Mesendoderm (in vitro differentiated cells): Measurements from ENCODE around the gene CRACDL.

Experiments used
- DNase-seq: peaks from one replicate; pipeline ENCODE4 v3.0.0; 2013
- H2AK5ac ChIP-seq: 2 replicates; pipeline ENCODE4 v1.6.1; 2013; ENCODE audit warnings: low read length, inconsistent platforms
- H2BK120ac ChIP-seq: 2 replicates; pipeline ENCODE4 v1.6.1; 2013; ENCODE audit warnings: low read depth, mild to moderate bottlenecking, low read length, moderate library complexity, mixed read lengths
- H2BK15ac ChIP-seq: replicated peaks from 2 replicates; pipeline ENCODE4 v1.6.1; 2013; ENCODE audit warnings: low read depth, mild to moderate bottlenecking, moderate library complexity
- H2BK5ac ChIP-seq: 2 replicates; pipeline ENCODE4 v1.6.1; 2013; ENCODE audit warnings: low read length, inconsistent platforms
- H3K18ac ChIP-seq: 2 replicates; pipeline ENCODE4 v1.6.1; 2013; ENCODE audit warnings: mild to moderate bottlenecking, low read length, mixed read lengths
- H3K23ac ChIP-seq: one replicate; pipeline ENCODE4 v1.6.1; 2013; ENCODE audit warnings: low read length
- H3K27ac ChIP-seq: 2 replicates; pipeline ENCODE4 v1.5.1; 2013; ENCODE audit warnings: low read depth, mild to moderate bottlenecking, inconsistent platforms, low read length, moderate library complexity
- H3K27me3 ChIP-seq: 2 replicates; pipeline ENCODE4 v1.6.1; 2013; ENCODE audit warnings: low read length, control low read depth, mild to moderate bottlenecking, inconsistent platforms; ENCODE audit not compliant: insufficient read depth, poor library complexity
- H3K36me3 ChIP-seq: 2 replicates; pipeline ENCODE4 v1.6.1; 2013; ENCODE audit warnings: low read length, inconsistent platforms; ENCODE audit not compliant: control insufficient read depth, insufficient read depth
- H3K4ac ChIP-seq: one replicate; pipeline ENCODE4 v1.6.1; 2013; ENCODE audit warnings: low read depth, mild to moderate bottlenecking, low read length, moderate library complexity
- H3K4me1 ChIP-seq: 2 replicates; pipeline ENCODE4 v1.6.1; 2013; ENCODE audit warnings: low read depth, low read length, inconsistent platforms; ENCODE audit not compliant: control insufficient read depth
- H3K4me2 ChIP-seq: 2 replicates; pipeline ENCODE4 v1.6.1; 2013; ENCODE audit warnings: low read length
- H3K4me3 ChIP-seq: 2 replicates; pipeline ENCODE4 v1.5.1; 2013; ENCODE audit warnings: mild to moderate bottlenecking, low read length
- H3K56ac ChIP-seq: one replicate; pipeline ENCODE4 v1.6.1; 2013; ENCODE audit warnings: low read length
- H3K79me1 ChIP-seq: 2 replicates; pipeline ENCODE4 v1.6.1; 2013; ENCODE audit warnings: low read length, inconsistent platforms
- H3K79me2 ChIP-seq: 2 replicates; pipeline ENCODE4 v1.6.1; 2013; ENCODE audit warnings: mild to moderate bottlenecking, low read length; ENCODE audit not compliant: control insufficient read depth, insufficient read depth
- H3K9ac ChIP-seq: 2 replicates; pipeline ENCODE4 v1.6.1; 2013; ENCODE audit warnings: low read length, inconsistent platforms
- H4K5ac ChIP-seq: one replicate; pipeline ENCODE4 v1.6.1; 2013; ENCODE audit warnings: low read length
- H4K8ac ChIP-seq: one replicate; pipeline ENCODE4 v1.6.1; 2013; ENCODE audit warnings: low read depth, mild to moderate bottlenecking, control low read depth, low read length, moderate library complexity
- WGBS: extraction: QIAGEN DNeasy Blood & Tissue Kit; methylation state at CpG from one replicate; pipeline ENCODE4 v1.1.7; 2013; ENCODE audit warnings: low lambda C conversion rate, missing lambda C conversion rate; ENCODE audit not compliant: insufficient coverage; ENCODE audit errors: extremely low coverage; 5-methylcytosine and 5-hydroxymethylcytosine counted together

The CRACDL gene

DNA sequence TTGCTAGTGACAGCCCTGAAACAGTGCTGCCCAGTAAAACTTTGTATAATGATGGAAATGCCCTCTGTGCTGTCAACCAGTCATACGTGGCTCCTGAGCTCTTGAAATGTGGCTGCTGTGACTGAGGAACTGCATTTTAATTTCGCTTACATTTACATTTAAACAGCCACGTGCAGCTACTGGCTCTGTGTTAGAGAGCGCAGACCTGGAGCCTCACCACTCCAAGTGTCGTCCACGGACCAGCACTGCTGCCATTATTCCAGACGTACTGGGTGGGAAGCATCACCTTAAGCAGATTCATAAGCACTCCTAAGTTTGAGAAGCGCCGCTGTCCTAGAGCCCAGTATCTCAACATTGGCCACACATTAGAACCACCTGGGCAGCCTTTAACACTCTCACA is 128.1 kb downstream of the CRACDL start:
- Histone ChIP-seq H3K56ac (no peak overlapping the region), H2BK15ac (no peak overlapping the region), H3K4me3 (no peak overlapping the region), H2BK5ac (no peak overlapping the region), H3K27ac (no peak overlapping the region), H3K79me1 (no peaks in the 10 kb centered on the region), H3K27me3 (no peaks in the 10 kb centered on the region), H3K4me2 (no peak overlapping the region), H4K5ac (no peak overlapping the region), H3K23ac (no peak overlapping the region), H3K36me3 (no peaks in the 10 kb centered on the region), H3K4me1 (no peaks in the 10 kb centered on the region), H2BK120ac (no peak overlapping the region), H3K4ac (no peak overlapping the region), H3K18ac (no peak overlapping the region), H3K79me2 (no peaks in the 10 kb centered on the region), H2AK5ac (no peak overlapping the region), H3K9ac (no peak overlapping the region), H4K8ac (no peak overlapping the region)
- no CpG with 5 or more reads among the region's 9 CpGs for WGBS
- DNase-seq, result no peak

- no peaks in the 10 kb centered on the region for H3K79me2 ChIP-seq
- no peak overlapping the region for H3K56ac ChIP-seq
- H2BK5ac ChIP-seq, result no peak overlapping the region
- DNase-seq, result no peak
- no peak overlapping the region for H3K18ac ChIP-seq
- no peaks in the 10 kb centered on the region for H3K27me3 ChIP-seq
- H4K8ac ChIP-seq, result no peak overlapping the region
- no peak overlapping the region for H3K23ac ChIP-seq
- no peaks in the 10 kb centered on the region for H3K4me1 ChIP-seq
- no peaks in the 10 kb centered on the region for H3K36me3 ChIP-seq
- H3K27ac ChIP-seq, result no peak overlapping the region
- H3K79me1 ChIP-seq, result no peaks in the 10 kb centered on the region
- WGBS, result no CpG with 5 or more reads among the region's 3 CpGs
- H3K4me2 ChIP-seq, result no peak overlapping the region
- H3K4ac ChIP-seq, result no peak overlapping the region
- H3K9ac ChIP-seq, result no peak overlapping the region
- H3K4me3 ChIP-seq, result no peak overlapping the region
- no peak overlapping the region for H2AK5ac ChIP-seq
- H2BK120ac ChIP-seq, result no peak overlapping the region
- H2BK15ac ChIP-seq, result no peak overlapping the region
- H4K5ac ChIP-seq, result no peak overlapping the region
These were observed 128.8 kb downstream of the CRACDL start for GRCh38 chr2:98807221-98807620.

GRCh38 chr2:98806236-98806697 is 129.8 kb downstream of the CRACDL start:
- H3K9ac ChIP-seq, result no peak overlapping the region
- no peak overlapping the region for H2BK120ac ChIP-seq
- no peak overlapping the region for H3K56ac ChIP-seq
- H3K79me1 ChIP-seq, result no peaks in the 10 kb centered on the region
- H3K36me3 ChIP-seq, result no peaks in the 10 kb centered on the region
- H3K4me1 ChIP-seq, result no peaks in the 10 kb centered on the region
- H4K8ac ChIP-seq, result no peak overlapping the region
- H3K27me3 ChIP-seq, result no peaks in the 10 kb centered on the region
- H3K4me2 ChIP-seq, result no peak overlapping the region
- no peak for DNase-seq
- no peak overlapping the region for H4K5ac ChIP-seq
- H3K18ac ChIP-seq, result no peak overlapping the region
- H2AK5ac ChIP-seq, result no peak overlapping the region
- WGBS, result no CpG with 5 or more reads among the region's 7 CpGs
- no peak overlapping the region for H2BK15ac ChIP-seq
- no peak overlapping the region for H3K4ac ChIP-seq
- no peak overlapping the region for H3K4me3 ChIP-seq
- H3K79me2 ChIP-seq, result no peaks in the 10 kb centered on the region
- H3K27ac ChIP-seq, result no peak overlapping the region
- H2BK5ac ChIP-seq, result no peak overlapping the region
- H3K23ac ChIP-seq, result no peak overlapping the region

GRCh38 chr2:98805412-98806171 is 130.4 kb downstream of the CRACDL start:
- H3K79me2 ChIP-seq, result no peaks in the 10 kb centered on the region
- no peak overlapping the region for H2BK120ac ChIP-seq
- no peak overlapping the region for H2BK15ac ChIP-seq
- H2AK5ac ChIP-seq, result no peak overlapping the region
- H3K9ac ChIP-seq, result no peak overlapping the region
- no peak overlapping the region for H3K18ac ChIP-seq
- H3K4me2 ChIP-seq, result no peak overlapping the region
- no peaks in the 10 kb centered on the region for H3K4me1 ChIP-seq
- no peak overlapping the region for H3K56ac ChIP-seq
- H3K36me3 ChIP-seq, result no peaks in the 10 kb centered on the region
- no CpG with 5 or more reads among the region's 12 CpGs for WGBS
- H4K5ac ChIP-seq, result no peak overlapping the region
- H3K4me3 ChIP-seq, result no peak overlapping the region
- H3K27me3 ChIP-seq, result no peaks in the 10 kb centered on the region
- H2BK5ac ChIP-seq, result no peak overlapping the region
- H4K8ac ChIP-seq, result no peak overlapping the region
- no peak overlapping the region for H3K4ac ChIP-seq
- no peak overlapping the region for H3K27ac ChIP-seq
- DNase-seq, result peak; percentile 49
- H3K23ac ChIP-seq, result no peak overlapping the region
- H3K79me1 ChIP-seq, result no peaks in the 10 kb centered on the region

DNA sequence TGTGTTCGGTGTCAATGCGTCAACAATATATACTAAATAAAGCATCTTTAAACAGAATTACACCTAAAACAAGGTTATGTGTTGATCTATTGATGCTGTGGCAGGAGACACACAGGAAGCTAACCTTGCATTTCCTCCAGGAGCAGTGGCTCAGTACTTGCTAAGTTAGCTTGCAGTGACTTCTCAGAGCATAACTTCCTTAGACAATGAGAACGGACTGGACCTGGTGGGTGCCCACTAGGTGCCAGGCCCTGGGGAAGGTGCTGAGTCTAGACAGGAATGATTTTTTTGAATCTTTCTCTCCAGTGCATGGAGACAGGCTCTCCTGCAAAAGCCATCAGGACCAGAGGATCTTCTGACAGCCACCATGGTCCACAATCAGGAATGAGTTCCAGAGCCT is 131.3 kb downstream of the CRACDL start:
- Histone ChIP-seq H4K5ac (no peak overlapping the region), H2AK5ac (no peak overlapping the region), H3K27ac (no peak overlapping the region), H3K36me3 (no peaks in the 10 kb centered on the region), H3K56ac (no peak overlapping the region), H3K79me2 (no peaks in the 10 kb centered on the region), H3K79me1 (no peaks in the 10 kb centered on the region), H4K8ac (no peak overlapping the region), H3K27me3 (no peaks in the 10 kb centered on the region), H3K4me1 (no peaks in the 10 kb centered on the region), H3K23ac (no peak overlapping the region), H3K4ac (no peak overlapping the region), H3K4me3 (no peak overlapping the region), H3K4me2 (no peak overlapping the region), H2BK15ac (no peak overlapping the region), H2BK5ac (no peak overlapping the region), H3K18ac (no peak overlapping the region), H3K9ac (no peak overlapping the region), H2BK120ac (no peak overlapping the region)
- no peak for DNase-seq
- no CpG with 5 or more reads among the region's 3 CpGs for WGBS

DNA sequence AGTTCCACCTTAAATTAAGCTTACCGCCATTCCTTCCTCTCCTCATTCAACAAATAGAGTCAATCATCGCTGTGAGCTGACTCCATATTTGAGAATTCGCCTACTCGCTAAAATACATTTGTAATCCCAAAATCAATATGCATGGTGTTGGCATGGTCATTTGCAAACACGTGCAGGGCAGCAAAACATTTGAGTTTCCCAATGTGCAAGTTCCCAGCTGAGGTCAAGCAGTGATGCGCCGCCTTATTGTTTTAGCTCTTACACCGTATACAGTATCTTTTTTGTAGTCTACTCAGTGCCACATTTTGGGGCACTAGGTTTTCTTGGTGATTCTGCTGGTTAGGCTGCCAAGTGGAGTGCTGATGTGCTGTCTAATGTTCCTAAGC is 131.8 kb downstream of the CRACDL start:
- H2BK15ac ChIP-seq, result no peak overlapping the region
- H3K27ac ChIP-seq, result no peak overlapping the region
- no peak overlapping the region for H3K18ac ChIP-seq
- no peak overlapping the region for H3K4me2 ChIP-seq
- no peak overlapping the region for H4K5ac ChIP-seq
- no CpG with 5 or more reads among the region's 8 CpGs for WGBS
- no peaks in the 10 kb centered on the region for H3K27me3 ChIP-seq
- DNase-seq, result no peak
- H3K23ac ChIP-seq, result no peak overlapping the region
- H3K79me2 ChIP-seq, result no peaks in the 10 kb centered on the region
- H4K8ac ChIP-seq, result no peak overlapping the region
- H2BK120ac ChIP-seq, result no peak overlapping the region
- H3K36me3 ChIP-seq, result no peaks in the 10 kb centered on the region
- H3K56ac ChIP-seq, result no peak overlapping the region
- H3K4me1 ChIP-seq, result no peaks in the 10 kb centered on the region
- H3K9ac ChIP-seq, result no peak overlapping the region
- no peaks in the 10 kb centered on the region for H3K79me1 ChIP-seq
- H3K4me3 ChIP-seq, result no peak overlapping the region
- H2BK5ac ChIP-seq, result no peak overlapping the region
- H2AK5ac ChIP-seq, result no peak overlapping the region
- H3K4ac ChIP-seq, result no peak overlapping the region
